ENCODE measurements around the gene PLXDC2.

The PLXDC2 gene

GRCh38 chr10:19974554-19974953, 158.3 kb downstream of the PLXDC2 start:
- DNase-seq (ENCODE audit: low read depth): no peak
- TF ChIP-seq CTCF (IDR thresholded peaks at IDR 0.05; ENCODE audit: insufficient read depth, low read depth, low read length, missing control alignments): no peak

GRCh38 chr10:19977097-19977521, 160.9 kb downstream of the PLXDC2 start:
- no peak overlapping the region for H3K4me3 ChIP-seq (ENCODE audit: low read length)
- DNase-seq (ENCODE audit: low read depth): no peak
- TF ChIP-seq CTCF (IDR thresholded peaks at IDR 0.05; ENCODE audit: insufficient read depth, low read depth, low read length, missing control alignments): no peak

More at GRCh38 chr10:19974554-19974953, 158.3 kb downstream of the PLXDC2 start:
- H3K4me3 ChIP-seq (ENCODE audit: low read length): no peak overlapping the region

GRCh38 chr10:19979628-19980027, 163.4 kb downstream of the PLXDC2 start:
- peak; percentile 42 for DNase-seq (ENCODE audit: low read depth)
- no peak overlapping the region for H3K4me3 ChIP-seq (ENCODE audit: low read length)
- TF ChIP-seq CTCF (IDR thresholded peaks at IDR 0.05; ENCODE audit: insufficient read depth, low read depth, low read length, missing control alignments): no peak

- H3K4me3 ChIP-seq (ENCODE audit: low read length): no peak overlapping the region
- no peak for DNase-seq (ENCODE audit: low read depth)
- TF ChIP-seq CTCF (IDR thresholded peaks at IDR 0.05; ENCODE audit: insufficient read depth, low read depth, low read length, missing control alignments): no peak
These were observed 167.8 kb downstream of the PLXDC2 start for GRCh38 chr10:19983880-19984565.

- H3K4me3 ChIP-seq (ENCODE audit: low read length): no peak overlapping the region
- no peak for TF ChIP-seq CTCF (IDR thresholded peaks at IDR 0.05; ENCODE audit: insufficient read depth, low read depth, low read length, missing control alignments)
- peak; percentile 3 for DNase-seq (ENCODE audit: low read depth)
These were observed 169.5 kb downstream of the PLXDC2 start for GRCh38 chr10:19985745-19986144.

- no peak for TF ChIP-seq CTCF (IDR thresholded peaks at IDR 0.05; ENCODE audit: insufficient read depth, low read depth, low read length, missing control alignments)
- no peak overlapping the region for H3K4me3 ChIP-seq (ENCODE audit: low read length)
- no peak for DNase-seq (ENCODE audit: low read depth)
These were observed 170.4 kb downstream of the PLXDC2 start for GRCh38 chr10:19986591-19986990.

- no peak for TF ChIP-seq CTCF (IDR thresholded peaks at IDR 0.05; ENCODE audit: insufficient read depth, low read depth, low read length, missing control alignments)
- DNase-seq (ENCODE audit: low read depth): no peak
- no peak overlapping the region for H3K4me3 ChIP-seq (ENCODE audit: low read length)
These were observed 171.7 kb downstream of the PLXDC2 start for GRCh38 chr10:19987931-19988330.

Data from epithelial cell of esophagus (primary cell).